Liver (tissue), 9 donors: ENCODE results near the gene HORMAD2. TPM values are rescaled to one million over a fixed set of nuclear protein-coding genes. Genes with fewer than 3 reads are reported as not detected.

ENCODE experiments used
- DNase-seq: peaks from one replicate; pipeline ENCODE4 v3.0.0-alpha.2; 2017; ENCODE audit warnings: low spot score
- H3K27ac ChIP-seq, 2 donors: one replicate each; pipeline ENCODE4 v1.7.0; 2013; ENCODE audit warnings: inconsistent platforms in 2 of 2, low read length in 2 of 2, control low read depth in 1 of 2, low read depth in 1 of 2, mild to moderate bottlenecking in 1 of 2
- H3K27me3 ChIP-seq, 4 donors: one replicate each; pipeline versions ENCODE4 v1.6.1 to v1.7.0; 2013; ENCODE audit warnings: low read length in 3 of 4, inconsistent platforms in 1 of 4, mild to moderate bottlenecking in 1 of 4, moderate library complexity in 1 of 4; ENCODE audit not compliant: control insufficient read depth in 4 of 4, insufficient read depth in 4 of 4
- H3K36me3 ChIP-seq, 4 donors: one replicate each; pipeline versions ENCODE4 v1.6.1 to v1.7.0; 2013; ENCODE audit warnings: low read length in 3 of 4, mild to moderate bottlenecking in 3 of 4, low read depth in 1 of 4, moderate library complexity in 1 of 4; ENCODE audit not compliant: control insufficient read depth in 4 of 4, insufficient read depth in 3 of 4
- H3K4me1 ChIP-seq, 4 donors: one replicate each; pipeline versions ENCODE4 v1.6.1 to v1.7.0; 2013; ENCODE audit warnings: low read length in 3 of 4, mild to moderate bottlenecking in 3 of 4, moderate library complexity in 1 of 4; ENCODE audit not compliant: control insufficient read depth in 4 of 4, insufficient read depth in 4 of 4
- H3K4me3 ChIP-seq, 3 donors: one replicate each; pipeline versions ENCODE4 v1.6.1 to v1.7.0; 2013; ENCODE audit warnings: low read length in 3 of 3, control low read depth in 1 of 3, low read depth in 1 of 3, mild to moderate bottlenecking in 1 of 3
- H3K9ac ChIP-seq, 2 donors: one replicate each; pipeline ENCODE4 v1.7.0; 2013; ENCODE audit warnings: low read length in 2 of 2, mild to moderate bottlenecking in 2 of 2, moderate library complexity in 2 of 2, control low read depth in 1 of 2, low read depth in 1 of 2
- H3K9me3 ChIP-seq, 4 donors: one replicate each; pipeline versions ENCODE4 v1.6.1 to v1.7.0; 2013; ENCODE audit warnings: low read length in 3 of 4; ENCODE audit not compliant: control insufficient read depth in 4 of 4
- FOXA2 ChIP-seq: IDR thresholded peaks from 2 replicates; pipeline ENCODE4 v1.6.1; 2016; ENCODE audit warnings: antibody characterized with exemption
- GABPA ChIP-seq, 2 donors: IDR thresholded peaks in 1 of 2; conservative IDR thresholded peaks in 1 of 2; 2 replicates each; pipeline ENCODE4 v1.6.1; 2016; ENCODE audit warnings: antibody characterized with exemption in 2 of 2, mild to moderate bottlenecking in 1 of 2, moderate library complexity in 1 of 2
- HNF4A ChIP-seq, 2 donors: conservative IDR thresholded peaks; 2 replicates each; pipeline ENCODE4 v1.6.1; 2016; ENCODE audit warnings: antibody characterized with exemption in 2 of 2, mild to moderate bottlenecking in 2 of 2
- HNF4G ChIP-seq: IDR thresholded peaks from 2 replicates; pipeline ENCODE4 v1.6.1; 2016; ENCODE audit warnings: antibody characterized with exemption
- JUND ChIP-seq, 2 donors: IDR thresholded peaks; 2 replicates each; pipeline ENCODE4 v1.6.1; 2016; ENCODE audit warnings: antibody characterized with exemption in 2 of 2
- RAD21 ChIP-seq, 2 donors: IDR thresholded peaks; 2 replicates each; pipeline ENCODE4 v1.6.1; 2016; ENCODE audit warnings: antibody characterized with exemption in 2 of 2, mild to moderate bottlenecking in 2 of 2
- RXRA ChIP-seq, 2 donors: IDR thresholded peaks; 2 replicates each; pipeline ENCODE4 v1.6.1; 2017 to 2018; ENCODE audit warnings: antibody characterized with exemption in 2 of 2, mild to moderate bottlenecking in 1 of 2
- SP1 ChIP-seq: IDR thresholded peaks from 2 replicates; pipeline ENCODE4 v1.6.1; 2018; ENCODE audit warnings: antibody characterized with exemption, mild to moderate bottlenecking
- TAF1 ChIP-seq: conservative IDR thresholded peaks from 2 replicates; pipeline ENCODE4 v1.6.1; 2016; ENCODE audit warnings: antibody characterized with exemption, mild to moderate bottlenecking
- WGBS: extraction: QIAGEN DNeasy Blood & Tissue Kit; methylation state at CpG from one replicate; pipeline ENCODE4 v1.1.7; 2013; 5-methylcytosine and 5-hydroxymethylcytosine counted together
- polyA plus RNA-seq, 2 donors: library from polyadenylated mRNA; stranded (reverse) in 1 of 2; unstranded in 1 of 2; fragments of 200-250 nt in 1 of 2; fragments of >200 nt in 1 of 2; fragmentation: Nextera tagmentation in 1 of 2; extraction: Ambion mirVana in 1 of 2; gene quantifications; one replicate each; pipeline versions ENCODE4 v1.2.1 to v1.2.3, GENCODE V29; 2013 to 2015
- total RNA-seq, 2 donors: library from RNA; depleted of rRNA; stranded (reverse); fragments of >200 nt; gene quantifications; one replicate each; pipeline ENCODE4 v1.2.3, GENCODE V29; 2014
- TF ChIP-seq, protein P1 (sequence below): fragments of 150-350 bp; IDR thresholded peaks from 2 replicates; pipeline ENCODE4 v1.5.1; 2017; ENCODE audit warnings: improper control_type of control experiment, low read depth, low read length; ENCODE audit not compliant: missing input control
- TF ChIP-seq, protein P2 (sequence below): IDR thresholded peaks from 2 replicates; pipeline ENCODE4 v1.6.1; 2016; ENCODE audit warnings: antibody characterized with exemption
- TF ChIP-seq, protein P3 (sequence below): IDR thresholded peaks from 2 replicates; pipeline ENCODE4 v1.6.1; 2016; ENCODE audit warnings: antibody characterized with exemption
- TF ChIP-seq, protein P4 (sequence below): IDR thresholded peaks from 2 replicates; pipeline ENCODE4 v1.6.1; 2016; ENCODE audit warnings: antibody characterized with exemption, mild to moderate bottlenecking
- donor health status: healthy.
- donor health status: healthy.
- donor health status: healthy.
- donor health status: healthy.
- donor health status: healthy.

The HORMAD2 gene
- total and polyA plus RNA-seq, 4 donors, result 0.44 to 2.8 (median 0.47) TPM; not detected in 1

DNA sequence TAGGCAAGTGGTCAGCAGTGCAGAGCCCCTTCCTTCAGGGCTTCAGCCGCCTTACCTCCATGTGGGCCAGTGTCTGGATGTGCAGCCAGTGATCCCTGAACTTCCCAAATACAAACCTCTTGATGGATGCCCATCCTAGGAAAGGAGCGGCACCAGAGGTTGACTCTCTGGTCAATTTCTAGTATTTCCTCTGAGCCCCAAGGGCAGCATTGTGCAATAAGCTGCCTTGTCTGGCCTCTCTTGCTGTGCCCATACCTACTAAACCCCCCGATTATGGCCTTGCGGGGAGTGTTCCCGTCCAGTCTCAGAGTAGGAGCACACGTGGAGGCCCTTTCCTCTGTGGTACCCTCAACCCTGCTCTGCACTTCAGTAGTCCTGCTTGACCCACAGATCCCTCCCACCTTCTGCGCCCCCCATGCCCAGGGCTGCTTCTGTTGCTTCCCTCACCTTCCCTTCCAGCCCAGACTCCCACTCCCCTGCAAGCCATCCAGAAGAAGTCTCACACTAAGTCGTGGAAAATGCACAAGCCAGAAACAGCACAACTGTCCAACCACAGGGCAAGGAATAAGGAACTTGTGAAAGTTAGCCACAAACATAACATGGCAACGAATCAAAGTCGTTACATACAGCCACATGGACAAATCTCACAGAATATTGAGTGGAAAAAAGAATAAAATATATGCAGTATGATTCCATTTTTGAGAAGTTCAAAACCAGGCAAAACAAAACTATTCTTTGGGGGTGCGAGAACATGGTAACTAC lies 39.6 kb upstream of the HORMAD2 start (continued):
- TF ChIP-seq TAF1, result no peak
- TF ChIP-seq, protein P1, sequence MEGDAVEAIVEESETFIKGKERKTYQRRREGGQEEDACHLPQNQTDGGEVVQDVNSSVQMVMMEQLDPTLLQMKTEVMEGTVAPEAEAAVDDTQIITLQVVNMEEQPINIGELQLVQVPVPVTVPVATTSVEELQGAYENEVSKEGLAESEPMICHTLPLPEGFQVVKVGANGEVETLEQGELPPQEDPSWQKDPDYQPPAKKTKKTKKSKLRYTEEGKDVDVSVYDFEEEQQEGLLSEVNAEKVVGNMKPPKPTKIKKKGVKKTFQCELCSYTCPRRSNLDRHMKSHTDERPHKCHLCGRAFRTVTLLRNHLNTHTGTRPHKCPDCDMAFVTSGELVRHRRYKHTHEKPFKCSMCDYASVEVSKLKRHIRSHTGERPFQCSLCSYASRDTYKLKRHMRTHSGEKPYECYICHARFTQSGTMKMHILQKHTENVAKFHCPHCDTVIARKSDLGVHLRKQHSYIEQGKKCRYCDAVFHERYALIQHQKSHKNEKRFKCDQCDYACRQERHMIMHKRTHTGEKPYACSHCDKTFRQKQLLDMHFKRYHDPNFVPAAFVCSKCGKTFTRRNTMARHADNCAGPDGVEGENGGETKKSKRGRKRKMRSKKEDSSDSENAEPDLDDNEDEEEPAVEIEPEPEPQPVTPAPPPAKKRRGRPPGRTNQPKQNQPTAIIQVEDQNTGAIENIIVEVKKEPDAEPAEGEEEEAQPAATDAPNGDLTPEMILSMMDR, result no peak
- TF ChIP-seq, protein P2, sequence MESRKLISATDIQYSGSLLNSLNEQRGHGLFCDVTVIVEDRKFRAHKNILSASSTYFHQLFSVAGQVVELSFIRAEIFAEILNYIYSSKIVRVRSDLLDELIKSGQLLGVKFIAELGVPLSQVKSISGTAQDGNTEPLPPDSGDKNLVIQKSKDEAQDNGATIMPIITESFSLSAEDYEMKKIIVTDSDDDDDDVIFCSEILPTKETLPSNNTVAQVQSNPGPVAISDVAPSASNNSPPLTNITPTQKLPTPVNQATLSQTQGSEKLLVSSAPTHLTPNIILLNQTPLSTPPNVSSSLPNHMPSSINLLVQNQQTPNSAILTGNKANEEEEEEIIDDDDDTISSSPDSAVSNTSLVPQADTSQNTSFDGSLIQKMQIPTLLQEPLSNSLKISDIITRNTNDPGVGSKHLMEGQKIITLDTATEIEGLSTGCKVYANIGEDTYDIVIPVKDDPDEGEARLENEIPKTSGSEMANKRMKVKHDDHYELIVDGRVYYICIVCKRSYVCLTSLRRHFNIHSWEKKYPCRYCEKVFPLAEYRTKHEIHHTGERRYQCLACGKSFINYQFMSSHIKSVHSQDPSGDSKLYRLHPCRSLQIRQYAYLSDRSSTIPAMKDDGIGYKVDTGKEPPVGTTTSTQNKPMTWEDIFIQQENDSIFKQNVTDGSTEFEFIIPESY, result no peak

DNA sequence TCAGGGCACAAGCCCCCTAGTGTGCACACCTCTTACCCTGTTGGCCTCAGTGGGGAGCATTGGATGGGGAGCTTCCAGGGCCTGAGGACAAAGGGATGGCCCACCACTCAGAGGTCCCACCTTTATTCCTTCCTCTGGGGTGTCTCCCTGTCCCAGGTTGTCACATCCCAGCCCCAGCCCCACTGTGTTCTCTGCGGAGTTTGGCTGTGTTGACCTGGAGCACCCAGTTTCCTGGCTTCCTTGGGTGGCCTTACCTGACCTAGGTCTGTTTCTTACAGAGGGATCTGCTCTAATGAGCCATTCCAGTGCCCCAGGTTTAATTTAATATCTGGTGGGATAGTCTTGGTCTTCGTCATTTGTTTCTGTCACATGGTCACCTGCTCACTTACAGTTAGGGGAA lies 38.8 kb upstream of the HORMAD2 start:
- TF ChIP-seq, protein P3, sequence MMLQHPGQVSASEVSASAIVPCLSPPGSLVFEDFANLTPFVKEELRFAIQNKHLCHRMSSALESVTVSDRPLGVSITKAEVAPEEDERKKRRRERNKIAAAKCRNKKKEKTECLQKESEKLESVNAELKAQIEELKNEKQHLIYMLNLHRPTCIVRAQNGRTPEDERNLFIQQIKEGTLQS, result no peak
- TF ChIP-seq SP1 (no peak), HNF4G (no peak), JUND (IDR thresholded peaks at IDR 0.05) (no peak), TAF1 (no peak), HNF4A (conservative IDR thresholded peaks at IDR 0.05) (no peak), RAD21 (IDR thresholded peaks at IDR 0.05) (no peak), GABPA (IDR thresholded peaks at IDR 0.05 in 1 of 2, conservative IDR thresholded peaks at IDR 0.05 in 1 of 2) (no peak), RXRA (IDR thresholded peaks at IDR 0.05) (no peak), FOXA2 (no peak)
- TF ChIP-seq, protein P1, result no peak
- TF ChIP-seq, protein P4, sequence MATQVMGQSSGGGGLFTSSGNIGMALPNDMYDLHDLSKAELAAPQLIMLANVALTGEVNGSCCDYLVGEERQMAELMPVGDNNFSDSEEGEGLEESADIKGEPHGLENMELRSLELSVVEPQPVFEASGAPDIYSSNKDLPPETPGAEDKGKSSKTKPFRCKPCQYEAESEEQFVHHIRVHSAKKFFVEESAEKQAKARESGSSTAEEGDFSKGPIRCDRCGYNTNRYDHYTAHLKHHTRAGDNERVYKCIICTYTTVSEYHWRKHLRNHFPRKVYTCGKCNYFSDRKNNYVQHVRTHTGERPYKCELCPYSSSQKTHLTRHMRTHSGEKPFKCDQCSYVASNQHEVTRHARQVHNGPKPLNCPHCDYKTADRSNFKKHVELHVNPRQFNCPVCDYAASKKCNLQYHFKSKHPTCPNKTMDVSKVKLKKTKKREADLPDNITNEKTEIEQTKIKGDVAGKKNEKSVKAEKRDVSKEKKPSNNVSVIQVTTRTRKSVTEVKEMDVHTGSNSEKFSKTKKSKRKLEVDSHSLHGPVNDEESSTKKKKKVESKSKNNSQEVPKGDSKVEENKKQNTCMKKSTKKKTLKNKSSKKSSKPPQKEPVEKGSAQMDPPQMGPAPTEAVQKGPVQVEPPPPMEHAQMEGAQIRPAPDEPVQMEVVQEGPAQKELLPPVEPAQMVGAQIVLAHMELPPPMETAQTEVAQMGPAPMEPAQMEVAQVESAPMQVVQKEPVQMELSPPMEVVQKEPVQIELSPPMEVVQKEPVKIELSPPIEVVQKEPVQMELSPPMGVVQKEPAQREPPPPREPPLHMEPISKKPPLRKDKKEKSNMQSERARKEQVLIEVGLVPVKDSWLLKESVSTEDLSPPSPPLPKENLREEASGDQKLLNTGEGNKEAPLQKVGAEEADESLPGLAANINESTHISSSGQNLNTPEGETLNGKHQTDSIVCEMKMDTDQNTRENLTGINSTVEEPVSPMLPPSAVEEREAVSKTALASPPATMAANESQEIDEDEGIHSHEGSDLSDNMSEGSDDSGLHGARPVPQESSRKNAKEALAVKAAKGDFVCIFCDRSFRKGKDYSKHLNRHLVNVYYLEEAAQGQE, result no peak
- no peak overlapping the region for H3K4me3 ChIP-seq
- H3K9ac ChIP-seq, result no peak overlapping the region
- H3K27ac ChIP-seq, result no peak overlapping the region
- 91% methylated on average over 2 of the region's 2 CpGs for WGBS
- no peaks in the 10 kb centered on the region for H3K36me3 ChIP-seq
- no peaks in the 10 kb centered on the region for H3K9me3 ChIP-seq
- peaks cover 2 to 15% (median 9%) of the 10 kb centered on the region in 4 donors for H3K4me1 ChIP-seq
- DNase-seq, result no peak
- H3K27me3 ChIP-seq, result no peaks in the 10 kb centered on the region
